GM12878 (cell line): Measurements from ENCODE around the gene PDLIM3. TPM values are rescaled to one million over a fixed set of nuclear protein-coding genes. Genes with fewer than 3 reads are reported as not detected.

Experiments used
- ATAC-seq: fragments of 200-7000 bp; cut with Tn5 transposase; 3 replicates; pipeline ENCODE4 v1.9.1; 2020; ENCODE audit warnings: mild to moderate bottlenecking, moderate library complexity
- BruUV-seq: library from RNA; stranded (reverse); fragments of 400-500 nt; replicated peaks from 2 replicates; lab custom pipeline; 2021; lab: Mats Ljungman, UMichigan
- CTCF ChIA-PET: fragments of 300-600 bp; sonication (Branson Sonifier 250); formaldehyde crosslinking; extraction: SDS; loops from one replicate; lab custom pipeline; 2021; ENCODE audit warnings: inconsistent platforms; lab: Yijun Ruan, JAX
- POLR2A ChIA-PET: fragments of 350-600 bp; formaldehyde crosslinking; extraction: SDS; loops from one replicate; lab custom pipeline; 2021; ENCODE audit warnings: inconsistent platforms; lab: Charles Lee
- RAD21 ChIA-PET: fragments of 300-600 bp; sonication (Branson Sonifier 250); formaldehyde crosslinking; loops from one replicate; lab custom pipeline; 2023; ENCODE audit warnings: antibody characterized with exemption; ENCODE audit not compliant: unreplicated experiment; lab: Charles Lee
- SMC1A ChIA-PET: fragments of 300-600 bp; sonication (Branson Sonifier 250); formaldehyde crosslinking; loops from one replicate; lab custom pipeline; 2023; ENCODE audit not compliant: unreplicated experiment, uncharacterized antibody; lab: Charles Lee
- DNase-seq: peaks from one replicate; pipeline ENCODE4 v3.0.0-alpha.2; 2011; ENCODE audit warnings: low read depth, low spot score
- FAIRE-seq: peaks from 3 replicates; lab custom pipeline; 2011; peaks lifted over from hg19 to GRCh38; lab: Jason Lieb, UNC
- H2AFZ ChIP-seq: 2 replicates; pipeline ENCODE4 v1.6.0; 2011; ENCODE audit warnings: low read depth, low read length, control low read depth; ENCODE audit not compliant: control insufficient read depth
- H3K27ac ChIP-seq: 2 replicates; pipeline ENCODE4 v1.5.1; 2011; ENCODE audit warnings: control low read depth; ENCODE audit not compliant: control insufficient read depth, insufficient read depth
- H3K27me3 ChIP-seq, 2 experiments: replicated peaks in 1 of 2; 2 replicates each; pipeline versions ENCODE4 v1.6.0 to v1.6.1; 2011; ENCODE audit warnings: low read length in 1 of 2; ENCODE audit not compliant: control insufficient read depth in 2 of 2, insufficient read depth in 2 of 2
- H3K36me3 ChIP-seq, 2 experiments: 2 replicates each; pipeline ENCODE4 v1.5.1; 2011; ENCODE audit warnings: low read length in 1 of 2; ENCODE audit not compliant: control insufficient read depth in 2 of 2, insufficient read depth in 2 of 2
- H3K4me1 ChIP-seq: 2 replicates; pipeline ENCODE4 v1.6.1; 2011; ENCODE audit warnings: mild to moderate bottlenecking, low read length, moderate library complexity, mixed read lengths; ENCODE audit not compliant: control insufficient read depth, insufficient read depth
- H3K4me2 ChIP-seq: 2 replicates; pipeline ENCODE4 v1.6.0; 2011; ENCODE audit warnings: control low read depth; ENCODE audit not compliant: control insufficient read depth, insufficient read depth
- H3K4me3 ChIP-seq: fragments of 200-600 bp; sonication (generic); 2 replicates; pipeline ENCODE4 v1.5.1; 2016
- H3K79me2 ChIP-seq: 2 replicates; pipeline ENCODE4 v1.6.0; 2011; ENCODE audit warnings: low read length; ENCODE audit not compliant: control insufficient read depth, insufficient read depth
- H3K9ac ChIP-seq: 2 replicates; pipeline ENCODE4 v1.8.0; 2011; ENCODE audit warnings: low read length, control low read depth, mixed read lengths; ENCODE audit not compliant: control insufficient read depth, insufficient read depth
- H3K9me3 ChIP-seq: replicated peaks from 3 replicates; pipeline ENCODE4 v1.5.1; 2011; ENCODE audit warnings: mild to moderate bottlenecking, low read length; ENCODE audit not compliant: control insufficient read depth, insufficient read depth
- H4K20me1 ChIP-seq: 2 replicates; pipeline ENCODE4 v1.6.0; 2011; ENCODE audit not compliant: control insufficient read depth, insufficient read depth
- BMI1 ChIP-seq: fragments of 450-650 bp; IDR thresholded peaks from 2 replicates; pipeline ENCODE4 v1.6.1; 2016; ENCODE audit warnings: mild to moderate bottlenecking, moderate library complexity, borderline replicate concordance
- BRCA1 ChIP-seq: IDR thresholded peaks from 2 replicates; pipeline ENCODE4 v1.6.1; 2011; ENCODE audit warnings: low read depth, low read length, improper control_type of control experiment
- EP300 ChIP-seq, 2 experiments: fragments of 150-350 bp in 1 of 2; IDR thresholded peaks; 2 replicates each; pipeline ENCODE4 v1.6.1; 2011 to 2012; ENCODE audit warnings: low read depth in 2 of 2, low read length in 2 of 2, borderline replicate concordance in 1 of 2, improper control_type of control experiment in 1 of 2, inconsistent platforms in 1 of 2; ENCODE audit not compliant: control insufficient read depth in 1 of 2
- KDM1A ChIP-seq: fragments of 200-600 bp; sonication (generic); IDR thresholded peaks from 2 replicates; pipeline ENCODE4 v1.6.1; 2016; ENCODE audit warnings: borderline replicate concordance
- NR2F1 ChIP-seq: fragments of 450-650 bp; conservative IDR thresholded peaks from 2 replicates; pipeline ENCODE4 v1.6.1; 2017; ENCODE audit warnings: mild to moderate bottlenecking
- RCOR1 ChIP-seq: conservative IDR thresholded peaks from 2 replicates; pipeline ENCODE4 v1.6.1; 2012; ENCODE audit warnings: low read depth, low read length, improper control_type of control experiment
- SPI1 ChIP-seq: IDR thresholded peaks from 2 replicates; pipeline ENCODE4 v1.6.1; 2011; ENCODE audit warnings: low read depth, mild to moderate bottlenecking, low read length, moderate library complexity, borderline replicate concordance; ENCODE audit not compliant: insufficient read depth
- TARDBP ChIP-seq: IDR thresholded peaks from 2 replicates; pipeline ENCODE4 v1.6.1; 2016; ENCODE audit warnings: borderline replicate concordance
- ZNF274 ChIP-seq: IDR thresholded peaks from one replicate; pipeline ENCODE4 v1.8.0; 2011; ENCODE audit not compliant: insufficient read length, insufficient read depth
- ZNF622 ChIP-seq: fragments of 450-650 bp; IDR thresholded peaks from 2 replicates; pipeline ENCODE4 v1.6.1; 2017; ENCODE audit warnings: mild to moderate bottlenecking, inconsistent platforms
- WGBS: methylation state at CpG from one replicate; pipeline ENCODE4 v1.1.6; 2016; ENCODE audit warnings: low lambda C conversion rate; ENCODE audit not compliant: insufficient replicate concordance, insufficient coverage; ENCODE audit errors: missing lambda C conversion rate; 5-methylcytosine and 5-hydroxymethylcytosine counted together
- in situ Hi-C: fragments of 300-500 bp; cut with MboI; formaldehyde crosslinking; loops from 9 replicates; pipeline ENCODE4 v1.14.3; 2018; ENCODE audit warnings: mixed read lengths
- intact Hi-C: fragments of 100-400 bp; cut with micrococcal nuclease; formaldehyde crosslinking; loops from one replicate; pipeline ENCODE4 v1.14.2; 2022; ENCODE audit not compliant: unreplicated experiment
- polyA plus RNA-seq, 11 experiments: library from polyadenylated mRNA; depleted of rRNA in 4 of 11; unstranded in 6 of 11; stranded (reverse) in 5 of 11; fragments of >200 nt; fragmentation: Nextera tagmentation in 4 of 11; fragmentation: Illumina TruSeq in 1 of 11; extraction: Ambion mirVana in 4 of 11; extraction: Trizol in 1 of 11; gene quantifications; 1 replicate in 1 of 11; 2 replicates in 10 of 11; pipeline versions ENCODE4 v1.2.1 to v1.2.3, GENCODE V29; 2011 to 2016; ENCODE audit warnings: inconsistent platforms in 2 of 11, missing spikeins in 2 of 11, low read depth in 1 of 11
- total RNA-seq, 4 experiments: library from RNA; depleted of rRNA in 3 of 4; stranded (reverse); fragments of >200 nt in 3 of 4; fragmentation: Illumina TruSeq in 1 of 4; extraction: Trizol in 1 of 4; gene quantifications; 2 replicates each; pipeline versions ENCODE4 v1.2.1 to v1.2.3, GENCODE V29; 2013 to 2021
- TF ChIP-seq, protein P1 (sequence below): IDR thresholded peaks from 2 replicates; pipeline ENCODE4 v1.6.1; 2012; ENCODE audit warnings: low read depth, low read length, improper control_type of control experiment
- TF ChIP-seq, protein P2 (sequence below): IDR thresholded peaks from 2 replicates; pipeline ENCODE4 v1.6.1; 2011; ENCODE audit warnings: low read depth, mild to moderate bottlenecking, low read length, moderate library complexity, borderline replicate concordance; ENCODE audit errors: extremely low read depth
- TF ChIP-seq, protein P3 (sequence below): fragments of 450-650 bp; IDR thresholded peaks from 2 replicates; pipeline ENCODE4 v1.6.1; 2017; ENCODE audit warnings: mild to moderate bottlenecking, moderate library complexity

The PDLIM3 gene
- total and polyA plus RNA-seq, 10 of the 15 experiments (the other 5 are each of a cell fraction or from before 2014, with no cell fraction given): 0.04 to 0.43 (median 0.08) TPM; not detected in 7

DNA sequence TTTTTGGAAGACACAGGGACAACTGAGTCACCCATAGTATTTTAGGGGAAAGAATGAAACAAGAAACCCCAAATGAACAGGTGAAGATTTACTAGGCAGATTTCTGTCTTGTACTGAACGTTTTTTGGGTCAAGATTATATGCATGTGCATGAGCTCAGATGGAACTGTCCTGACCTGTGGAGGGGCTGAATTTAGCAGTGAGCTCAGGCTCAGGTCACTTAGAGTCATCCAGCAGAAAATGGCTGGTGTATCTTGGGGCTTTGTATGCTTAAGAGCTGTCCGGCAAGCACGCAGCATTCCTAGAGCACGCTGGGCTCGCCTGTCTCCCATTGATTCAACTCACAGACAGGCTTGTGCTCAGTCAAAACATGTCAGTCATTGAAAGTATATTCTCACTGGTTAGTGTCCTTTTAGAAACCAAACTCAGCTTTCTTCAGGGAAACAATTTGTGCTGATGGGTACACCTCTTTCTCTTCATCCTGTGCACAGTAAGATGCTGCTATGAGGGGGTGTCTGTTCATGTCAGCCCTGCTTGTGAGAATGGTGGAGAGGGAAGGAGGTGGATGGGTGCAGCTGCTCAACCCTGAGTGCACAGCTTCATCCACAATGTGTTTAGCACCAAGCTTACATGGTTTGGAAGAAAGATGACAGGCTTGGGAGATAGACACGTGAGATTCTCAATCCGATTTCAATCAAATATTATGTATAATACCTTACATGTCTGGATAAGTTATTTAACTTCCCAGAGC is 47.5 kb upstream of the PDLIM3 start:
- intact Hi-C loops: no loop called here
- RAD21 ChIA-PET: no interaction called here
- no peaks in the 10 kb centered on the region for H3K36me3 ChIP-seq
- in situ Hi-C loops: no loop called here
- ATAC-seq: no peak
- H3K9ac ChIP-seq: no peak overlapping the region
- H3K27me3 ChIP-seq: no peaks in the 10 kb centered on the region; a peak in 1 of 4 replicates
- BruUV-seq: no TSS peak
- H3K79me2 ChIP-seq: no peaks in the 10 kb centered on the region
- no peak overlapping the region for H3K27ac ChIP-seq
- whole genome bisulfite sequencing: 68% methylated on average over 7 of the region's 7 CpGs
- CTCF ChIA-PET: interaction anchor here (0.5 to 2.4 kb wide), 2 partner anchors 15 to 453 kb away, joined by 3 to 17 read pairs; no protein-coding TSS in a partner anchor
- H3K9me3 ChIP-seq: no peaks in the 10 kb centered on the region
- H2AFZ ChIP-seq: no peak overlapping the region
- H3K4me1 ChIP-seq: peaks cover 6% of the 10 kb centered on the region
- H4K20me1 ChIP-seq: no peaks in the 10 kb centered on the region
- SMC1A ChIA-PET: interaction anchor here (0.7 to 1.2 kb wide), 2 partner anchors 12 to 32 kb away, joined by 3 to 4 read pairs; no protein-coding TSS in a partner anchor
- H3K4me2 ChIP-seq: no peak overlapping the region
- TF ChIP-seq TARDBP (no peak), EP300 (IDR thresholded peaks at IDR 0.05; ENCODE audit: borderline replicate concordance in 1 of 2, control insufficient read depth in 1 of 2, low read depth in 2 of 2, low read length in 2 of 2) (no peak), NR2F1 (no peak), SPI1 (no peak), ZNF274 (no peak), KDM1A (no peak), ZNF622 (no peak), BRCA1 (no peak), RCOR1 (no peak), BMI1 (no peak)
- TF ChIP-seq, protein P1, sequence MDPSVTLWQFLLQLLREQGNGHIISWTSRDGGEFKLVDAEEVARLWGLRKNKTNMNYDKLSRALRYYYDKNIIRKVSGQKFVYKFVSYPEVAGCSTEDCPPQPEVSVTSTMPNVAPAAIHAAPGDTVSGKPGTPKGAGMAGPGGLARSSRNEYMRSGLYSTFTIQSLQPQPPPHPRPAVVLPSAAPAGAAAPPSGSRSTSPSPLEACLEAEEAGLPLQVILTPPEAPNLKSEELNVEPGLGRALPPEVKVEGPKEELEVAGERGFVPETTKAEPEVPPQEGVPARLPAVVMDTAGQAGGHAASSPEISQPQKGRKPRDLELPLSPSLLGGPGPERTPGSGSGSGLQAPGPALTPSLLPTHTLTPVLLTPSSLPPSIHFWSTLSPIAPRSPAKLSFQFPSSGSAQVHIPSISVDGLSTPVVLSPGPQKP: no peak
- TF ChIP-seq, protein P2, sequence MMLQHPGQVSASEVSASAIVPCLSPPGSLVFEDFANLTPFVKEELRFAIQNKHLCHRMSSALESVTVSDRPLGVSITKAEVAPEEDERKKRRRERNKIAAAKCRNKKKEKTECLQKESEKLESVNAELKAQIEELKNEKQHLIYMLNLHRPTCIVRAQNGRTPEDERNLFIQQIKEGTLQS: no peak
- TF ChIP-seq, protein P3, sequence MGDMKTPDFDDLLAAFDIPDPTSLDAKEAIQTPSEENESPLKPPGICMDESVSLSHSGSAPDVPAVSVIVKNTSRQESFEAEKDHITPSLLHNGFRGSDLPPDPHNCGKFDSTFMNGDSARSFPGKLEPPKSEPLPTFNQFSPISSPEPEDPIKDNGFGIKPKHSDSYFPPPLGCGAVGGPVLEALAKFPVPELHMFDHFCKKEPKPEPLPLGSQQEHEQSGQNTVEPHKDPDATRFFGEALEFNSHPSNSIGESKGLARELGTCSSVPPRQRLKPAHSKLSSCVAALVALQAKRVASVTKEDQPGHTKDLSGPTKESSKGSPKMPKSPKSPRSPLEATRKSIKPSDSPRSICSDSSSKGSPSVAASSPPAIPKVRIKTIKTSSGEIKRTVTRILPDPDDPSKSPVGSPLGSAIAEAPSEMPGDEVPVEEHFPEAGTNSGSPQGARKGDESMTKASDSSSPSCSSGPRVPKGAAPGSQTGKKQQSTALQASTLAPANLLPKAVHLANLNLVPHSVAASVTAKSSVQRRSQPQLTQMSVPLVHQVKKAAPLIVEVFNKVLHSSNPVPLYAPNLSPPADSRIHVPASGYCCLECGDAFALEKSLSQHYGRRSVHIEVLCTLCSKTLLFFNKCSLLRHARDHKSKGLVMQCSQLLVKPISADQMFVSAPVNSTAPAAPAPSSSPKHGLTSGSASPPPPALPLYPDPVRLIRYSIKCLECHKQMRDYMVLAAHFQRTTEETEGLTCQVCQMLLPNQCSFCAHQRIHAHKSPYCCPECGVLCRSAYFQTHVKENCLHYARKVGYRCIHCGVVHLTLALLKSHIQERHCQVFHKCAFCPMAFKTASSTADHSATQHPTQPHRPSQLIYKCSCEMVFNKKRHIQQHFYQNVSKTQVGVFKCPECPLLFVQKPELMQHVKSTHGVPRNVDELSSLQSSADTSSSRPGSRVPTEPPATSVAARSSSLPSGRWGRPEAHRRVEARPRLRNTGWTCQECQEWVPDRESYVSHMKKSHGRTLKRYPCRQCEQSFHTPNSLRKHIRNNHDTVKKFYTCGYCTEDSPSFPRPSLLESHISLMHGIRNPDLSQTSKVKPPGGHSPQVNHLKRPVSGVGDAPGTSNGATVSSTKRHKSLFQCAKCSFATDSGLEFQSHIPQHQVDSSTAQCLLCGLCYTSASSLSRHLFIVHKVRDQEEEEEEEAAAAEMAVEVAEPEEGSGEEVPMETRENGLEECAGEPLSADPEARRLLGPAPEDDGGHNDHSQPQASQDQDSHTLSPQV: no peak
- POLR2A ChIA-PET: interaction anchor here (0.6 kb wide), 1 partner anchor 1085 kb away, joined by 3 read pairs; no protein-coding TSS in a partner anchor
- no peak for DNase-seq
- H3K4me3 ChIP-seq: no peak overlapping the region
- no peak for FAIRE-seq
